ENCODE measurements around the gene BUB3.

Gene BUB3

GRCh38 chr10:123140164-123140982 lies 13.8 kb upstream of the BUB3 start:
- DNase-seq (ENCODE audit: insufficient read length, low spot score) (no peak), FAIRE-seq (peak; percentile 82)
- no peak for TF ChIP-seq PAX5 (IDR thresholded peaks at IDR 0.05; ENCODE audit: insufficient read depth, low read length, severe bottlenecking)
- no peak for TF ChIP-seq POLR2A (IDR thresholded peaks at IDR 0.05; ENCODE audit: low read depth, low read length)
- TF ChIP-seq POU2F2 (IDR thresholded peaks at IDR 0.05; ENCODE audit: low read depth, low read length) = no peak
- TF ChIP-seq SPI1 (IDR thresholded peaks at IDR 0.05; ENCODE audit: low read depth, low read length) = no peak
- TF ChIP-seq POLR2AphosphoS5 (IDR thresholded peaks at IDR 0.05; ENCODE audit: low read depth, low read length) = no peak
- no peak for TF ChIP-seq TAF1 (IDR thresholded peaks at IDR 0.05; ENCODE audit: low read depth, low read length)

- DNase-seq (ENCODE audit: insufficient read length, low spot score) (no peak), FAIRE-seq (no peak)
- no peak for TF ChIP-seq PAX5 (IDR thresholded peaks at IDR 0.05; ENCODE audit: insufficient read depth, low read length, severe bottlenecking)
- TF ChIP-seq POLR2AphosphoS5 (IDR thresholded peaks at IDR 0.05; ENCODE audit: low read depth, low read length) = no peak
- TF ChIP-seq TAF1 (IDR thresholded peaks at IDR 0.05; ENCODE audit: low read depth, low read length) = no peak
- TF ChIP-seq SPI1 (IDR thresholded peaks at IDR 0.05; ENCODE audit: low read depth, low read length) = no peak
- TF ChIP-seq POLR2A (IDR thresholded peaks at IDR 0.05; ENCODE audit: low read depth, low read length) = peak; percentile 36
- no peak for TF ChIP-seq POU2F2 (IDR thresholded peaks at IDR 0.05; ENCODE audit: low read depth, low read length)
Observed at GRCh38 chr10:123140983-123141390, 13.2 kb upstream of the BUB3 start.

GRCh38 chr10:123141791-123142700 lies 12.2 kb upstream of the BUB3 start:
- no peak for DNase-seq (ENCODE audit: insufficient read length, low spot score)
- FAIRE-seq = peak; percentile 77
- TF ChIP-seq PAX5 (IDR thresholded peaks at IDR 0.05; ENCODE audit: insufficient read depth, low read length, severe bottlenecking) = no peak

GRCh38 chr10:123142701-123143161 lies 11.5 kb upstream of the BUB3 start:
- DNase-seq (ENCODE audit: insufficient read length, low spot score) (no peak), FAIRE-seq (no peak)
- TF ChIP-seq POU2F2 (IDR thresholded peaks at IDR 0.05; ENCODE audit: low read depth, low read length) (no peak), TAF1 (IDR thresholded peaks at IDR 0.05; ENCODE audit: low read depth, low read length) (no peak), POLR2AphosphoS5 (IDR thresholded peaks at IDR 0.05; ENCODE audit: low read depth, low read length) (no peak), PAX5 (IDR thresholded peaks at IDR 0.05; ENCODE audit: insufficient read depth, low read length, severe bottlenecking) (no peak), POLR2A (IDR thresholded peaks at IDR 0.05; ENCODE audit: low read depth, low read length) (no peak), SPI1 (IDR thresholded peaks at IDR 0.05; ENCODE audit: low read depth, low read length) (no peak)

DNA sequence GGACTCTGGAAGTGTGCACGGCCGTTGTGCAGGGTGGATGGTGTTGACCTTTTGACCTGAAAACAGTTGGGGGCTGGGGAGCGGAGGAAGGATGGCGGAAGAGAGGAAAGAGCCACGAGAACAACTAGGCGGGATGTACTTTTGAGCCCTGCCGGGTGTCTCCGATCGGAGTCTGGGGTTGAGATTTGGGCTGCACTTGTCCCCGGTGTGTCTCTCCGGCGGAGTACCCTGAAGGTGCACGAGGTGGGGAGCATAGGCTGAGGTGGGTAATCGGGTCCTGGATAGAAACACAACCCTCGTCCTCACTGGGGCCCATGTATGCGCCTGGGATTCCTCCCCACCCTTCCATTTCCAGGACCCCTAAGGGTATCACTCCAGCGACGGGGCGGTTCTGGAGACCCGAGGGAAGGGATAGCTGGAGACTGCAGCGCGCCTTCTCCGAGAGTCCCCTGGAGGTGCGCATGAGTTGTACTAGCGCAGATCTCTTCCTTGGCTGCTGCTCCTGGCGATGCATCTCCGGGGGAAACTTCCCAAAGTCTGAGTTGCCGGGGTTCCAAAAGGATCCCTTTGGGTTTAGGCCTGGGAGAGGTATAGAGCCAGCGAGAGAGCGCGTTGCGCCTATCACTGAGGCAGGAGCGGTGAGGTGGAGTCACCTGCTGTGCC lies 10.9 kb upstream of the BUB3 start:
- DNase-seq (ENCODE audit: insufficient read length, low spot score) = no peak
- TF ChIP-seq POLR2A (IDR thresholded peaks at IDR 0.05; ENCODE audit: low read depth, low read length) (no peak), POU2F2 (IDR thresholded peaks at IDR 0.05; ENCODE audit: low read depth, low read length) (no peak), PAX5 (IDR thresholded peaks at IDR 0.05; ENCODE audit: insufficient read depth, low read length, severe bottlenecking) (no peak), SPI1 (IDR thresholded peaks at IDR 0.05; ENCODE audit: low read depth, low read length) (no peak), TAF1 (IDR thresholded peaks at IDR 0.05; ENCODE audit: low read depth, low read length) (no peak), POLR2AphosphoS5 (IDR thresholded peaks at IDR 0.05; ENCODE audit: low read depth, low read length) (no peak)
- no peak for FAIRE-seq

DNA sequence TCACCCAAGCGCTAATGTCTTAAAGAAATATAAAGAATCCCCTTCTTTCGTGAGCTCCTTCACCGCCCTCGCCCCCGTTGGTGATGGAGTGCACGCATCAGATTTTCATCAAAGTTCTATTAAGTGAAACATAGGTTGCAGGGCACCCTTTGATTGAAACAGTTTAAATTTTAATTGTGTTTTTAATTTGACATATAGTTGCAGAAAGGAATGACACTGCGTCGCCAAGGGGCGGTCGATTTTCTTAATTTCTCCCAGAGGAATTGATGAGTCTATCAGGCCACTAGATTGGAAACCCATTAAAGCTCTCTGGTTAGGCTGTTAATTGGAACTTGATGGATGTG lies 10.4 kb upstream of the BUB3 start:
- no peak for FAIRE-seq
- DNase-seq (ENCODE audit: insufficient read length, low spot score) = no peak
- TF ChIP-seq PAX5 (IDR thresholded peaks at IDR 0.05; ENCODE audit: insufficient read depth, low read length, severe bottlenecking) (no peak), TAF1 (IDR thresholded peaks at IDR 0.05; ENCODE audit: low read depth, low read length) (no peak), POU2F2 (IDR thresholded peaks at IDR 0.05; ENCODE audit: low read depth, low read length) (no peak), POLR2A (IDR thresholded peaks at IDR 0.05; ENCODE audit: low read depth, low read length) (no peak), POLR2AphosphoS5 (IDR thresholded peaks at IDR 0.05; ENCODE audit: low read depth, low read length) (no peak)

GRCh38 chr10:123144697-123145541 lies 9.3 kb upstream of the BUB3 start:
- TF ChIP-seq POLR2AphosphoS5 (IDR thresholded peaks at IDR 0.05; ENCODE audit: low read depth, low read length) = no peak
- peak; percentile 40; the same call in 1 of the 2 replicates for TF ChIP-seq SPI1 (IDR thresholded peaks at IDR 0.05; ENCODE audit: low read depth, low read length)
- FAIRE-seq (peak; percentile 87), DNase-seq (ENCODE audit: insufficient read length, low spot score) (no peak)

DNA sequence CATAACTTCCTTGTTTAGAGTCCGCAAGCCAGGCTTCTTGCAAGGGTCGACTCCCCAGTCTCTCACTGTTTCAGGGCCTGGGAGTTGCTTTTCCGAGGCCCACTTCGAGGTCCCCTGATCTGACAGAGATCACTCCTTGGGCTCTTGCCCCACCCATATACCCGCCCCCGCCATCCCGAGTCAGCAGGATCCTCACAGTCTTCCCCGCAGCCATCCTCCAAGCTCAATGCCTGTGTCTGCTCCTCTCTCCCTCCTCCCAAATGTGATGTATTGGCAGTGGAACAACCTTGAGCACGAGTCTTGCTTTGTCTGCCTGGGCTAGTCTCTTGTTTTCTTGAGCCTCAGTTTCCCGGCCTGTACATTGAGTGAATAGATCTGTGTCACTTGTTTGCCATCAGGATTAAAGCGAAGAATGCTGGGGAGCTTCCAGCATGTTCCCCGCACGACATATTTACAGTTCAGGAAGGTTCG lies 8.6 kb upstream of the BUB3 start:
- DNase-seq (ENCODE audit: insufficient read length, low spot score) (no peak), FAIRE-seq (peak; percentile 77)
- TF ChIP-seq POLR2A (IDR thresholded peaks at IDR 0.05; ENCODE audit: low read depth, low read length) (no peak), POU2F2 (IDR thresholded peaks at IDR 0.05; ENCODE audit: low read depth, low read length) (no peak), PAX5 (IDR thresholded peaks at IDR 0.05; ENCODE audit: insufficient read depth, low read length, severe bottlenecking) (no peak), TAF1 (IDR thresholded peaks at IDR 0.05; ENCODE audit: low read depth, low read length) (no peak), POLR2AphosphoS5 (IDR thresholded peaks at IDR 0.05; ENCODE audit: low read depth, low read length) (no peak), SPI1 (IDR thresholded peaks at IDR 0.05; ENCODE audit: low read depth, low read length) (no peak)
